Loucy (cell line): Measurements from ENCODE around the gene EVC.

Experiments used
- H2AFZ ChIP-seq: fragments of 200-600 bp; sonication (generic); 2 replicates; pipeline ENCODE4 v1.6.0; 2016; ENCODE audit warnings: antibody characterized with exemption, mild to moderate bottlenecking, low read length, moderate library complexity
- H3F3A ChIP-seq: fragments of 200-600 bp; 2 replicates; pipeline ENCODE4 v1.6.0; 2016; ENCODE audit warnings: antibody characterized with exemption, low read depth, mild to moderate bottlenecking
- H3K27me3 ChIP-seq: fragments of 200-600 bp; sonication (generic); 2 replicates; pipeline ENCODE4 v1.6.1; 2014; ENCODE audit warnings: low read length, mild to moderate bottlenecking; ENCODE audit not compliant: insufficient read depth, poor library complexity, severe bottlenecking
- H3K36me3 ChIP-seq: fragments of 200-600 bp; sonication (generic); 2 replicates; pipeline ENCODE4 v1.6.1; 2016; ENCODE audit warnings: low read length; ENCODE audit not compliant: insufficient read depth
- H3K4me1 ChIP-seq: fragments of 200-600 bp; sonication (generic); 2 replicates; pipeline ENCODE4 v1.5.1; 2014; ENCODE audit warnings: low read length, mild to moderate bottlenecking; ENCODE audit not compliant: insufficient read depth, poor library complexity, severe bottlenecking
- H3K4me2 ChIP-seq: fragments of 200-600 bp; sonication (generic); 2 replicates; pipeline ENCODE4 v1.6.0; 2014; ENCODE audit warnings: antibody characterized with exemption, low read length, low read depth, mild to moderate bottlenecking; ENCODE audit not compliant: poor library complexity, severe bottlenecking
- H3K4me3 ChIP-seq: fragments of 200-600 bp; sonication (generic); 2 replicates; pipeline ENCODE4 v1.5.1; 2014; ENCODE audit warnings: low read length, mild to moderate bottlenecking, mixed read lengths; ENCODE audit not compliant: poor library complexity, severe bottlenecking
- H3K79me2 ChIP-seq: fragments of 200-600 bp; sonication (generic); 2 replicates; pipeline ENCODE4 v1.6.1; 2014; ENCODE audit warnings: low read length; ENCODE audit not compliant: insufficient read depth
- H3K9ac ChIP-seq: fragments of 200-600 bp; sonication (generic); 2 replicates; pipeline ENCODE4 v1.6.0; 2014; ENCODE audit warnings: mild to moderate bottlenecking, low read depth, low read length, moderate library complexity; ENCODE audit not compliant: poor library complexity, severe bottlenecking
- H3K9me2 ChIP-seq: fragments of 200-600 bp; sonication (generic); replicated peaks from 2 replicates; pipeline ENCODE4 v1.6.1; 2016; ENCODE audit warnings: low read depth, low read length, mixed read lengths
- H3K9me3 ChIP-seq: fragments of 200-600 bp; sonication (generic); 2 replicates; pipeline ENCODE4 v1.6.1; 2014; ENCODE audit warnings: mild to moderate bottlenecking, antibody characterized with exemption, low read length, low read depth; ENCODE audit not compliant: insufficient read depth
- H4K20me1 ChIP-seq: fragments of 200-600 bp; sonication (generic); 2 replicates; pipeline ENCODE4 v1.6.0; 2014; ENCODE audit warnings: antibody characterized with exemption, low read length, mild to moderate bottlenecking; ENCODE audit not compliant: insufficient read depth, poor library complexity, severe bottlenecking
- EZH2phosphoT487 ChIP-seq: fragments of 200-600 bp; IDR thresholded peaks from 2 replicates; pipeline ENCODE4 v1.6.1; 2018; ENCODE audit warnings: antibody characterized with exemption, mild to moderate bottlenecking, moderate library complexity, borderline replicate concordance
- TF ChIP-seq, protein P1 (sequence below): fragments of 200-600 bp; sonication (generic); conservative IDR thresholded peaks from 2 replicates; pipeline ENCODE4 v1.5.1; 2014; ENCODE audit warnings: mild to moderate bottlenecking, antibody characterized with exemption, low read length

EVC gene

GRCh38 chr4:5706486-5707290 lies 4.3 kb upstream of the EVC start:
- Histone ChIP-seq H2AFZ (no peak overlapping the region), H3K4me3 (no peak overlapping the region), H3F3A (no peaks in the 10 kb centered on the region), H3K79me2 (no peaks in the 10 kb centered on the region), H3K9me3 (peaks cover 4% of the 10 kb centered on the region; the same call in 1 of the 2 replicates), H3K4me2 (no peak overlapping the region), H3K9me2 (no peaks in the 10 kb centered on the region), H3K9ac (no peak overlapping the region), H3K27me3 (no peaks in the 10 kb centered on the region), H3K36me3 (no peaks in the 10 kb centered on the region), H4K20me1 (no peaks in the 10 kb centered on the region), H3K4me1 (no peaks in the 10 kb centered on the region)
- TF ChIP-seq, protein P1, sequence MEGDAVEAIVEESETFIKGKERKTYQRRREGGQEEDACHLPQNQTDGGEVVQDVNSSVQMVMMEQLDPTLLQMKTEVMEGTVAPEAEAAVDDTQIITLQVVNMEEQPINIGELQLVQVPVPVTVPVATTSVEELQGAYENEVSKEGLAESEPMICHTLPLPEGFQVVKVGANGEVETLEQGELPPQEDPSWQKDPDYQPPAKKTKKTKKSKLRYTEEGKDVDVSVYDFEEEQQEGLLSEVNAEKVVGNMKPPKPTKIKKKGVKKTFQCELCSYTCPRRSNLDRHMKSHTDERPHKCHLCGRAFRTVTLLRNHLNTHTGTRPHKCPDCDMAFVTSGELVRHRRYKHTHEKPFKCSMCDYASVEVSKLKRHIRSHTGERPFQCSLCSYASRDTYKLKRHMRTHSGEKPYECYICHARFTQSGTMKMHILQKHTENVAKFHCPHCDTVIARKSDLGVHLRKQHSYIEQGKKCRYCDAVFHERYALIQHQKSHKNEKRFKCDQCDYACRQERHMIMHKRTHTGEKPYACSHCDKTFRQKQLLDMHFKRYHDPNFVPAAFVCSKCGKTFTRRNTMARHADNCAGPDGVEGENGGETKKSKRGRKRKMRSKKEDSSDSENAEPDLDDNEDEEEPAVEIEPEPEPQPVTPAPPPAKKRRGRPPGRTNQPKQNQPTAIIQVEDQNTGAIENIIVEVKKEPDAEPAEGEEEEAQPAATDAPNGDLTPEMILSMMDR = no peak
- TF ChIP-seq EZH2phosphoT487 = no peak

- H3K4me1 ChIP-seq = no peaks in the 10 kb centered on the region
- H3K9me2 ChIP-seq = no peaks in the 10 kb centered on the region
- H2AFZ ChIP-seq = no peak overlapping the region
- no peak overlapping the region for H3K4me2 ChIP-seq
- TF ChIP-seq, protein P1 = no peak
- TF ChIP-seq EZH2phosphoT487 = no peak
- no peaks in the 10 kb centered on the region for H3K79me2 ChIP-seq
- H3K4me3 ChIP-seq = no peak overlapping the region
- H3K36me3 ChIP-seq = no peaks in the 10 kb centered on the region
- H4K20me1 ChIP-seq = no peaks in the 10 kb centered on the region
- no peaks in the 10 kb centered on the region for H3K27me3 ChIP-seq
- H3K9ac ChIP-seq = no peak overlapping the region
- peaks cover 4% of the 10 kb centered on the region; the same call in 1 of the 2 replicates for H3K9me3 ChIP-seq
- H3F3A ChIP-seq = no peaks in the 10 kb centered on the region
These were observed 3.6 kb upstream of the EVC start for GRCh38 chr4:5707366-5707765.

- H3K9ac ChIP-seq = no peak overlapping the region
- no peak overlapping the region for H3K4me2 ChIP-seq
- H3K27me3 ChIP-seq = no peaks in the 10 kb centered on the region
- H2AFZ ChIP-seq = no peak overlapping the region
- H3K4me3 ChIP-seq = no peak overlapping the region
- no peaks in the 10 kb centered on the region for H3K36me3 ChIP-seq
- no peaks in the 10 kb centered on the region for H3K9me2 ChIP-seq
- no peaks in the 10 kb centered on the region for H3K79me2 ChIP-seq
- TF ChIP-seq, protein P1 = no peak
- TF ChIP-seq EZH2phosphoT487 = no peak
- H3F3A ChIP-seq = no peaks in the 10 kb centered on the region
- H4K20me1 ChIP-seq = no peaks in the 10 kb centered on the region
- no peaks in the 10 kb centered on the region for H3K4me1 ChIP-seq
- H3K9me3 ChIP-seq = peaks cover 4% of the 10 kb centered on the region; the same call in 1 of the 2 replicates
These were observed 3.1 kb upstream of the EVC start for GRCh38 chr4:5707778-5708448.
